Kidney (tissue), 14 donors: Measurements from ENCODE around the gene SLC25A11. TPM values are rescaled to one million over a fixed set of nuclear protein-coding genes. Genes with fewer than 3 reads are reported as not detected.
A peak's percentile ranks its signal among the peaks of the same experiment; 100 is the strongest.

Experiments used
- DNase-seq, 5 donors: peaks; one replicate each; pipeline ENCODE4 v3.0.0-alpha.2; 2013 to 2020
- FAIRE-seq: peaks from 2 replicates; lab custom pipeline; 2012; peaks lifted over from hg19 to GRCh38; lab: Jason Lieb, UNC
- H3K27ac ChIP-seq, 2 donors: one replicate each; pipeline ENCODE4 v1.7.0; 2013; ENCODE audit warnings: low read depth in 2 of 2, low read length in 2 of 2, inconsistent platforms in 1 of 2
- H3K27me3 ChIP-seq: one replicate; pipeline ENCODE4 v1.7.1; 2013; ENCODE audit warnings: low read length, inconsistent platforms; ENCODE audit not compliant: control insufficient read depth, insufficient read depth
- H3K36me3 ChIP-seq, 3 donors: one replicate each; pipeline versions ENCODE4 v1.7.0 to v1.7.1; 2013; ENCODE audit warnings: low read length in 3 of 3, control low read depth in 1 of 3, inconsistent platforms in 1 of 3; ENCODE audit not compliant: insufficient read depth in 3 of 3, control insufficient read depth in 2 of 3
- H3K4me1 ChIP-seq, 3 donors: one replicate each; pipeline versions ENCODE4 v1.7.0 to v1.7.1; 2013; ENCODE audit warnings: low read length in 3 of 3, inconsistent platforms in 1 of 3, low read depth in 1 of 3; ENCODE audit not compliant: control insufficient read depth in 2 of 3, insufficient read depth in 2 of 3
- H3K4me3 ChIP-seq, 3 donors: one replicate each; pipeline versions ENCODE4 v1.7.0 to v1.8.1; 2013; ENCODE audit warnings: low read length in 3 of 3, control low read depth in 1 of 3, inconsistent platforms in 1 of 3
- H3K9ac ChIP-seq, 3 donors: one replicate each; pipeline versions ENCODE4 v1.7.0 to v1.7.1; 2013; ENCODE audit warnings: low read length in 3 of 3, control low read depth in 1 of 3, inconsistent platforms in 1 of 3
- H3K9me3 ChIP-seq, 3 donors: one replicate each; pipeline versions ENCODE4 v1.7.0 to v1.7.1; 2013; ENCODE audit warnings: low read length in 3 of 3, control low read depth in 1 of 3, inconsistent platforms in 1 of 3; ENCODE audit not compliant: control insufficient read depth in 2 of 3, insufficient read depth in 1 of 3
- CTCF ChIP-seq: IDR thresholded peaks from 3 replicates; pipeline ENCODE4 v1.5.1; 2012; ENCODE audit warnings: mild to moderate bottlenecking, moderate library complexity, borderline replicate concordance; ENCODE audit not compliant: insufficient read depth; ENCODE audit errors: extremely low read depth
- intact Hi-C: fragments of 100-400 bp; cut with DNase I; formaldehyde crosslinking; loops from one replicate; pipeline ENCODE4 v1.11.1; 2022
- polyA plus RNA-seq: library from polyadenylated mRNA; stranded (reverse); fragments of 350-450 nt; fragmentation: Illumina TruSeq; extraction: RNeasy Lipid Tissue Mini Kit (QIAGEN cat#74804); gene quantifications from one replicate; pipeline ENCODE4 v1.2.3, GENCODE V29; 2014; ENCODE audit warnings: low read depth, low replicate concordance; ENCODE audit not compliant: insufficient read depth
- total RNA-seq: library from RNA; stranded (reverse); fragmentation: NEBNext Ultra II Directional; extraction: Animal tissue kit (Norgen Biotek cat#: 25700); gene quantifications from one replicate; pipeline ENCODE4 v1.2.1, GENCODE V29; 2021
- donor health status: control.
- donor health status: control.
- donor health status: control.
- donor health status: control.
- donor health status: control.
- donor health status: DM: yes; HTN: yes; CAD: no.
- donor health status: Normal renal cell carcinoma (clear cell type).

Gene SLC25A11
- total and polyA plus RNA-seq, 2 donors from 2014 or later = 60.0 to 173 TPM

- H3K9me3 ChIP-seq = no peaks in the 10 kb centered on the region
- H3K4me3 ChIP-seq = no peak overlapping the region
- FAIRE-seq (no peak), DNase-seq (no peak)
- H3K9ac ChIP-seq = no peak overlapping the region
- intact Hi-C loops = no loop called here
- H3K27me3 ChIP-seq = no peaks in the 10 kb centered on the region
- H3K27ac ChIP-seq = no peak overlapping the region
- H3K36me3 ChIP-seq = peaks cover 0 to 36% (median 27%) of the 10 kb centered on the region in 3 donors
- TF ChIP-seq CTCF = no peak
- peaks cover 0 to 9% (median 0%) of the 10 kb centered on the region in 3 donors for H3K4me1 ChIP-seq
Observed at GRCh38 chr17:4893721-4894560, 45.9 kb downstream of the SLC25A11 start.

GRCh38 chr17:4893272-4893671 lies 46.6 kb downstream of the SLC25A11 start:
- no peak overlapping the region for H3K4me3 ChIP-seq
- no peaks in the 10 kb centered on the region for H3K27me3 ChIP-seq
- H3K4me1 ChIP-seq = peaks cover 0 to 6% (median 0%) of the 10 kb centered on the region in 3 donors
- FAIRE-seq (no peak), DNase-seq (peak in 1 of 5 donors; percentile 59)
- H3K9ac ChIP-seq = no peak overlapping the region
- intact Hi-C loops = no loop called here
- peaks cover 0 to 37% (median 27%) of the 10 kb centered on the region in 3 donors for H3K36me3 ChIP-seq
- TF ChIP-seq CTCF = no peak
- no peak overlapping the region for H3K27ac ChIP-seq
- H3K9me3 ChIP-seq = no peaks in the 10 kb centered on the region

GRCh38 chr17:4892499-4893221 lies 47.2 kb downstream of the SLC25A11 start:
- H3K9ac ChIP-seq = no peak overlapping the region
- intact Hi-C loops = no loop called here
- H3K27me3 ChIP-seq = no peaks in the 10 kb centered on the region
- H3K36me3 ChIP-seq = peaks cover 0 to 39% (median 27%) of the 10 kb centered on the region in 3 donors
- H3K4me3 ChIP-seq = no peak overlapping the region
- H3K27ac ChIP-seq = no peak overlapping the region
- peaks cover 0 to 6% (median 0%) of the 10 kb centered on the region in 3 donors for H3K4me1 ChIP-seq
- no peak for FAIRE-seq
- DNase-seq = peak in 4 of 5 donors; percentile 75 to 86 (median 80)
- TF ChIP-seq CTCF = no peak
- H3K9me3 ChIP-seq = no peaks in the 10 kb centered on the region
